Fibroblast of the aortic adventitia (primary cell): ENCODE results near the gene ZBED5. TPM values are rescaled to one million over a fixed set of nuclear protein-coding genes. Genes with fewer than 3 reads are reported as not detected.
"Not testable (repeated sequence)": the region's sequence is repeated elsewhere in the genome, so short reads cannot be mapped to it uniquely, and the experiment has no call there.

Experiments used
- DNase-seq: peaks from one replicate; pipeline ENCODE4 v3.0.0-alpha.2; 2010; ENCODE audit warnings: low read depth
- H3K4me3 ChIP-seq: 2 replicates; pipeline ENCODE4 v1.5.1; 2011; ENCODE audit warnings: low read depth, mild to moderate bottlenecking, control low read depth, low read length, moderate library complexity
- CTCF ChIP-seq: IDR thresholded peaks from 2 replicates; pipeline ENCODE4 v1.5.1; 2011; ENCODE audit warnings: mild to moderate bottlenecking, low read length, control low read depth, inconsistent platforms; ENCODE audit not compliant: insufficient read depth
- total RNA-seq: library from RNA; depleted of rRNA; stranded (reverse); fragments of >200 nt; gene quantifications from 2 replicates; pipeline ENCODE4 v1.2.3, GENCODE V29; 2012; ENCODE audit warnings: low replicate concordance

Gene ZBED5
- total RNA-seq, 1 donor = 60.6 TPM

GRCh38 chr11:10844356-10844755 is 13.5 kb downstream of the ZBED5 start:
- no peak overlapping the region for H3K4me3 ChIP-seq
- no peak for TF ChIP-seq CTCF
- no peak for DNase-seq

- DNase-seq = no peak
- TF ChIP-seq CTCF = no peak
- no peak overlapping the region for H3K4me3 ChIP-seq
These were observed 19.0 kb downstream of the ZBED5 start for GRCh38 chr11:10838881-10839280.

- no peak for DNase-seq
- TF ChIP-seq CTCF = no peak
- H3K4me3 ChIP-seq = no peak overlapping the region
These were observed 19.8 kb downstream of the ZBED5 start for GRCh38 chr11:10838083-10838482.

- not testable (repeated sequence) for H3K4me3 ChIP-seq, DNase-seq
These were observed 21.0 kb downstream of the ZBED5 start for GRCh38 chr11:10836884-10837283.

- no peak for DNase-seq
- H3K4me3 ChIP-seq = no peak overlapping the region
- no peak for TF ChIP-seq CTCF
These were observed 28.7 kb downstream of the ZBED5 start for GRCh38 chr11:10829139-10829538.

- TF ChIP-seq CTCF = no peak
- DNase-seq = no peak
- H3K4me3 ChIP-seq = no peak overlapping the region
These were observed 29.5 kb downstream of the ZBED5 start for GRCh38 chr11:10828402-10828801.

- H3K4me3 ChIP-seq = no peak overlapping the region
- no peak for TF ChIP-seq CTCF
- DNase-seq = no peak
These were observed 33.0 kb downstream of the ZBED5 start for GRCh38 chr11:10824888-10825287.
